Hypothalamus (tissue), 51 donors: ENCODE data around the gene GPR17.
A peak's percentile ranks its signal among the peaks of the same experiment; 100 is the strongest.

Experiments used
- DNase-seq, 51 donors: peaks; one replicate each; lab custom pipeline; 2025; lab: John Stamatoyannopoulos, UW

Gene GPR17

GRCh38 chr2:127651381-127651809 is 5.4 kb downstream of the GPR17 start:
- no peak for DNase-seq

- DNase-seq, result peak in 43 of 51 donors; percentile 12 to 88 (median 63)
Measured at GRCh38 chr2:127651971-127652550, 6.1 kb downstream of the GPR17 start.

- DNase-seq, result no peak
Measured at GRCh38 chr2:127652786-127653357, 6.9 kb downstream of the GPR17 start.

- DNase-seq, result no peak
Measured at GRCh38 chr2:127653421-127654083, 7.6 kb downstream of the GPR17 start.

GRCh38 chr2:127654084-127654837 is 8.3 kb downstream of the GPR17 start:
- no peak for DNase-seq

- no peak for DNase-seq
Measured at GRCh38 chr2:127654838-127655175, 8.9 kb downstream of the GPR17 start.

- no peak for DNase-seq
Measured at GRCh38 chr2:127655209-127656073, 9.5 kb downstream of the GPR17 start.

- DNase-seq, result no peak
Measured at GRCh38 chr2:127656569-127657231, 10.7 kb downstream of the GPR17 start.

GRCh38 chr2:127657232-127657595 is 11.3 kb downstream of the GPR17 start:
- DNase-seq, result no peak

- DNase-seq, result no peak
Measured at GRCh38 chr2:127658146-127658545, 12.2 kb downstream of the GPR17 start.

GRCh38 chr2:127658641-127659407 is 12.9 kb downstream of the GPR17 start:
- DNase-seq, result no peak

GRCh38 chr2:127659408-127660290 is 13.7 kb downstream of the GPR17 start:
- no peak for DNase-seq

- DNase-seq, result no peak
Measured at GRCh38 chr2:127660291-127660578, 14.3 kb downstream of the GPR17 start.

GRCh38 chr2:127661072-127661649 is 15.2 kb downstream of the GPR17 start:
- DNase-seq, result peak in 15 of 51 donors; percentile 15 to 67 (median 37)

GRCh38 chr2:127661949-127662510 is 16.1 kb downstream of the GPR17 start:
- DNase-seq, result no peak

- DNase-seq, result no peak
Measured at GRCh38 chr2:127662937-127663565, 17.1 kb downstream of the GPR17 start.

- DNase-seq, result no peak
Measured at GRCh38 chr2:127663566-127664064, 17.7 kb downstream of the GPR17 start.
